Choroid plexus epithelial cell (primary cell): ENCODE data around the gene FOXP4.

Source experiments
- DNase-seq: peaks from one replicate; pipeline ENCODE4 v3.0.0-alpha.2; 2010; ENCODE audit warnings: low read depth
- H3K4me3 ChIP-seq: 2 replicates; pipeline ENCODE4 v1.5.1; 2011; ENCODE audit warnings: low read depth, mild to moderate bottlenecking, control low read depth, low read length, moderate library complexity
- CTCF ChIP-seq: conservative IDR thresholded peaks from 2 replicates; pipeline ENCODE4 v1.5.1; 2011; ENCODE audit warnings: low read depth, mild to moderate bottlenecking, control low read depth, inconsistent platforms, low read length, moderate library complexity

Gene FOXP4

GRCh38 chr6:41634657-41635056 lies 88.5 kb downstream of the FOXP4 start:
- DNase-seq: peak; percentile 74
- H3K4me3 ChIP-seq: no peak overlapping the region
- no peak for TF ChIP-seq CTCF

- H3K4me3 ChIP-seq: no peak overlapping the region
- TF ChIP-seq CTCF: no peak
- DNase-seq: no peak
Observed at GRCh38 chr6:41635365-41635764, 89.2 kb downstream of the FOXP4 start.

- TF ChIP-seq CTCF: no peak
- peak overlapping the region; percentile 77 for H3K4me3 ChIP-seq
- DNase-seq: no peak
Observed at GRCh38 chr6:41636833-41637193, 90.6 kb downstream of the FOXP4 start.

- peak overlapping the region; percentile 77 for H3K4me3 ChIP-seq
- no peak for DNase-seq
Observed at GRCh38 chr6:41637194-41638001, 91.2 kb downstream of the FOXP4 start.

GRCh38 chr6:41638002-41638934 lies 92.1 kb downstream of the FOXP4 start, which contains the start of gene MDFI:
MDFI (plus strand) TSS chr6:41638468; CDS start chr6:41638750, 282 bp downstream.
- peak within 1 kb of the TSS; percentile 77 for H3K4me3 ChIP-seq
- peak; percentile 63 for DNase-seq

More at GRCh38 chr6:41637194-41638001, 91.2 kb downstream of the FOXP4 start:
- TF ChIP-seq CTCF: no peak

More at GRCh38 chr6:41638002-41638934, 92.1 kb downstream of the FOXP4 start, which contains the start of gene MDFI:
- no peak for TF ChIP-seq CTCF
